Gastrocnemius medialis (tissue), 4 donors: ENCODE data around the gene RAB4B. TPM values are rescaled to one million over a fixed set of nuclear protein-coding genes. Genes with fewer than 3 reads are reported as not detected.

Source experiments
- ATAC-seq, 2 donors: fragments of 150-250 bp; one replicate each; pipeline ENCODE4 v1.9.1; 2016
- DNase-seq, 2 donors: peaks; one replicate each; pipeline ENCODE4 v3.0.0-alpha.2; 2019
- H3K27ac ChIP-seq, 4 donors: fragments of 200-600 bp; sonication (generic); 1 replicate in 1 of 4; 2 replicates in 3 of 4; pipeline ENCODE4 v1.5.1; 2016 to 2018; ENCODE audit warnings: mild to moderate bottlenecking in 2 of 4, moderate library complexity in 1 of 4
- H3K27me3 ChIP-seq, 3 donors: fragments of 200-600 bp; sonication (generic) in 2 of 3; 1 replicate in 1 of 3; 2 replicates in 2 of 3; pipeline versions ENCODE4 v1.5.1 to v1.6.0; 2016 to 2019; ENCODE audit warnings: mild to moderate bottlenecking in 1 of 3, moderate library complexity in 1 of 3
- H3K36me3 ChIP-seq, 2 donors: fragments of 200-600 bp; sonication (generic) in 1 of 2; one replicate each; pipeline ENCODE4 v1.5.1; 2017 to 2018
- H3K4me1 ChIP-seq, 2 donors: fragments of 200-600 bp; sonication (generic) in 1 of 2; one replicate each; pipeline ENCODE4 v1.5.1; 2016 to 2017; ENCODE audit warnings: mild to moderate bottlenecking in 2 of 2
- H3K4me3 ChIP-seq, 4 donors: fragments of 200-600 bp; sonication (generic) in 3 of 4; 1 replicate in 1 of 4; 2 replicates in 3 of 4; pipeline ENCODE4 v1.5.1; 2016 to 2019; ENCODE audit warnings: mild to moderate bottlenecking in 2 of 4
- H3K9me3 ChIP-seq, 3 donors: fragments of 200-600 bp; sonication (generic) in 2 of 3; 1 replicate in 1 of 3; 2 replicates in 2 of 3; pipeline ENCODE4 v1.5.1; 2016 to 2019
- CTCF ChIP-seq, 5 experiments: fragments of 450-650 bp in 3 of 5; fragments of 200-600 bp in 2 of 5; sonication (generic) in 2 of 5; IDR thresholded peaks in 4 of 5; conservative IDR thresholded peaks in 1 of 5; 1 replicate in 4 of 5; 2 replicates in 1 of 5; pipeline ENCODE4 v1.5.1; 2016 to 2019; ENCODE audit warnings: antibody characterized with exemption in 5 of 5, mild to moderate bottlenecking in 3 of 5, moderate library complexity in 3 of 5
- POLR2A ChIP-seq, 2 donors: fragments of 450-650 bp; IDR thresholded peaks; one replicate each; pipeline ENCODE4 v1.6.1; 2017; ENCODE audit warnings: antibody characterized with exemption in 2 of 2, mild to moderate bottlenecking in 2 of 2, moderate library complexity in 2 of 2
- in situ Hi-C, 4 donors: fragments of 200-750 bp; cut with MboI; loops; one replicate each; pipeline versions ENCODE4 v1.15.0 to v1.8.0; 2017; ENCODE audit warnings: low sequenced_read_pairs in 4 of 4
- intact Hi-C: fragments of 100-400 bp; cut with DNase I; formaldehyde crosslinking; loops from one replicate; pipeline ENCODE4 v1.15.1; 2023; ENCODE audit warnings: low total_unique reads
- total RNA-seq, 4 donors: library from RNA; depleted of rRNA; stranded (reverse); fragments of >200 nt; gene quantifications; one replicate each; pipeline versions ENCODE4 v1.1.0 to v1.2.3, GENCODE V29; 2016

Gene RAB4B
- total RNA-seq, 4 donors from 2014 or later, result 14.9 to 27.2 (median 19.7) TPM

- no peak for DNase-seq
- Histone ChIP-seq H3K27ac (peak overlapping the region; percentile 94 to 96 (median 96)), H3K27me3 (no peaks in the 10 kb centered on the region), H3K36me3 (peaks cover 0 to 12% of the 10 kb centered on the region in 2 donors), H3K4me3 (peak overlapping the region; percentile 26 to 96 (median 90)), H3K4me1 (peaks cover 68 to 75% of the 10 kb centered on the region in 2 donors), H3K9me3 (no peaks in the 10 kb centered on the region)
- ATAC-seq, result no peak
- TF ChIP-seq POLR2A (IDR thresholded peaks at IDR 0.05), result no peak
- no peak for TF ChIP-seq CTCF (IDR thresholded peaks at IDR 0.05 in 4 of 5, conservative IDR thresholded peaks at IDR 0.05 in 1 of 5)
- in situ Hi-C loops, result no loop called here
- intact Hi-C loops, result no loop called here
Observed at GRCh38 chr19:40801426-40802299, 23.6 kb downstream of the RAB4B start.

- in situ Hi-C loops (no loop called here), intact Hi-C loops (no loop called here)
- H3K36me3 ChIP-seq, result peaks cover 0 to 20% of the 10 kb centered on the region in 2 donors
- H3K27ac ChIP-seq, result peak overlapping the region; percentile 94 to 96 (median 96)
- DNase-seq (peak; percentile 49 to 80), ATAC-seq (peak in 1 of 2 donors; percentile 7)
- no peaks in the 10 kb centered on the region for H3K27me3 ChIP-seq
- H3K9me3 ChIP-seq, result no peaks in the 10 kb centered on the region
- H3K4me3 ChIP-seq, result peak overlapping the region; percentile 7 to 37 (median 19)
- TF ChIP-seq POLR2A (IDR thresholded peaks at IDR 0.05), result no peak
- TF ChIP-seq CTCF (IDR thresholded peaks at IDR 0.05 in 4 of 5, conservative IDR thresholded peaks at IDR 0.05 in 1 of 5), result no peak
- peaks cover 77 to 80% of the 10 kb centered on the region in 2 donors for H3K4me1 ChIP-seq
Observed at GRCh38 chr19:40802300-40803169, 24.5 kb downstream of the RAB4B start.

- Histone ChIP-seq H3K4me3 (peak overlapping the region; percentile 12 to 37 (median 21)), H3K9me3 (no peaks in the 10 kb centered on the region), H3K4me1 (peaks cover 75 to 80% of the 10 kb centered on the region in 2 donors), H3K27ac (peak overlapping the region; percentile 94 to 96 (median 96)), H3K36me3 (peaks cover 0 to 27% of the 10 kb centered on the region in 2 donors), H3K27me3 (no peaks in the 10 kb centered on the region)
- DNase-seq, result no peak
- ATAC-seq, result no peak
- in situ Hi-C loops, result no loop called here
- intact Hi-C loops, result no loop called here
- no peak for TF ChIP-seq CTCF (IDR thresholded peaks at IDR 0.05 in 4 of 5, conservative IDR thresholded peaks at IDR 0.05 in 1 of 5)
- TF ChIP-seq POLR2A (IDR thresholded peaks at IDR 0.05), result no peak
Observed at GRCh38 chr19:40803170-40803856, 25.3 kb downstream of the RAB4B start.
